Measurements from ENCODE around the gene AKAP5. TPM values are rescaled to one million over a fixed set of nuclear protein-coding genes. Genes with fewer than 3 reads are reported as not detected.

Gene AKAP5
- total and polyA plus RNA-seq, 4 donors, result 0.15 to 1.8 (median 1.2) TPM

DNA sequence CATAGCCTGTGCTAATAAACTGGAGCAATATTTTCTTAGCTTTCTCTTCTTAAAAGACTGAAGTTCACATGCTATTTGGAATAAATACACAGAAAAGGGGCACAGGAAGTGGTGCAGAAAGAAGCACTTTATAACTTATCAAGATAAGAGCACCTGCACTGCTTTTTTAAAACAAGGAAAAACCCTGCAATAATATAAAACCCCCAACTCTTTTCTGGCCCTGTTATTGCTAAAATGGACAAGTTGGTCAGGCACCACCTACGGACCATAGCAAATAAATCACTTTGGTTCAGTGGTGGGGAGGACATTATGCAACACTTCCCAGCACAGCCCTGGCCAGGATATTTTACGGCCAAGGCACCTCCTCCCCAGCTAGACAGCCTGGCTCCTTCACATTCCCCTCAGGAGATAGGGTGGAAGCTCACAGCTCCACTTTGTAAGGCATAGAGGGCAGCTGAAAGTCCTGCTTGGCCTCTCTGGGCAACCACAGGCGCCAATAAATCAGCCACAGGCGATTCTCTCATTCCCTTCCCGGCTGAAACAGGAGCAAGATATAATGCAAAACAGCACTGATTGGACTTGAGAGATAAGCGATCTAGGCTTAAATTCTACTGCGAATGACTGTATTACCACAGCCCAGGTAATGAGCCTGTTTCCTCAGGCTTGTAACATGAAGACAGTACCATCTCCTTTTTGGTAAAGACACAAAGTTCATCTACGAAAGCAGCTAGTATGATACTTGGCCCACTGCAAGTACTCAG is 36.3 kb downstream of the AKAP5 start:
- Histone ChIP-seq H3K36me3 (ENCODE audit: control insufficient read depth in 4 of 4, insufficient read depth in 4 of 4, low read length in 4 of 4) (peaks cover 0 to 1% (median 0%) of the 10 kb centered on the region in 4 donors), H3K4me3 (no peak overlapping the region), H3K9me3 (ENCODE audit: control insufficient read depth in 4 of 4, insufficient read depth in 3 of 4, low read length in 3 of 4) (no peaks in the 10 kb centered on the region), H3K27ac (ENCODE audit: low read depth in 1 of 2, low read length in 1 of 2) (peak overlapping the region; percentile 88 to 99), H3K27me3 (ENCODE audit: control insufficient read depth in 3 of 3, insufficient read depth in 3 of 3, low read length in 2 of 3) (no peaks in the 10 kb centered on the region), H3K9ac (ENCODE audit: insufficient read depth in 1 of 2, low read length in 2 of 2) (no peak overlapping the region), H3K4me1 (ENCODE audit: control insufficient read depth in 5 of 5, insufficient read depth in 5 of 5, low read length in 5 of 5) (peaks cover 7 to 29% (median 15%) of the 10 kb centered on the region in 5 donors)
- 38 to 41% methylated on average over 8 of the region's 8 CpGs for WGBS, 2 donors
- TF ChIP-seq, protein P1, sequence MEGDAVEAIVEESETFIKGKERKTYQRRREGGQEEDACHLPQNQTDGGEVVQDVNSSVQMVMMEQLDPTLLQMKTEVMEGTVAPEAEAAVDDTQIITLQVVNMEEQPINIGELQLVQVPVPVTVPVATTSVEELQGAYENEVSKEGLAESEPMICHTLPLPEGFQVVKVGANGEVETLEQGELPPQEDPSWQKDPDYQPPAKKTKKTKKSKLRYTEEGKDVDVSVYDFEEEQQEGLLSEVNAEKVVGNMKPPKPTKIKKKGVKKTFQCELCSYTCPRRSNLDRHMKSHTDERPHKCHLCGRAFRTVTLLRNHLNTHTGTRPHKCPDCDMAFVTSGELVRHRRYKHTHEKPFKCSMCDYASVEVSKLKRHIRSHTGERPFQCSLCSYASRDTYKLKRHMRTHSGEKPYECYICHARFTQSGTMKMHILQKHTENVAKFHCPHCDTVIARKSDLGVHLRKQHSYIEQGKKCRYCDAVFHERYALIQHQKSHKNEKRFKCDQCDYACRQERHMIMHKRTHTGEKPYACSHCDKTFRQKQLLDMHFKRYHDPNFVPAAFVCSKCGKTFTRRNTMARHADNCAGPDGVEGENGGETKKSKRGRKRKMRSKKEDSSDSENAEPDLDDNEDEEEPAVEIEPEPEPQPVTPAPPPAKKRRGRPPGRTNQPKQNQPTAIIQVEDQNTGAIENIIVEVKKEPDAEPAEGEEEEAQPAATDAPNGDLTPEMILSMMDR (IDR thresholded peaks at IDR 0.05; ENCODE audit: control extremely low read depth, extremely low read depth), result no peak
- DNase-seq, result peak in 1 of 3 donors; percentile 30
- no peak for ATAC-seq (ENCODE audit: insufficient read depth, low FRiP score)

DNA sequence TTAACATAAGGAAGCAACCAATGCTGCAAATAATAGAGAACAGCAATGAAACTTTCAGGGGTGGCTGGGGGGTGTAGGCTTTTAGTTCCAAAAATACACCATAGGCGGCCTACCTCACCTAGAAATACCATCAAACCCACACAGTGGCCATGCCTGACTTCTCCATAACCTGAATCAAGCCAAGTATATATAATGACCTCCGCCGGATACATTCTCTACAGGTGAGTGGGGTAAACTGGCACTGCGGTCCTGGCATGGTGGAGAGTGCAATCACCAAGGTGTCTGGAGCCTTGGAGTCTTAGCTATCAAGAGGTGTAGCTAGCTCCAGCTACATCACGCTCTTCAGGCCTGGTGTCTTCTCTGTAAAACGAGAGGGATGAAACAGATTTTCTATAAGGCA is 37.2 kb downstream of the AKAP5 start:
- Histone ChIP-seq H3K4me3 (peak overlapping the region; percentile 62), H3K36me3 (ENCODE audit: control insufficient read depth in 4 of 4, insufficient read depth in 4 of 4, low read length in 4 of 4) (peaks cover 0 to 1% (median 0%) of the 10 kb centered on the region in 4 donors), H3K27me3 (ENCODE audit: control insufficient read depth in 3 of 3, insufficient read depth in 3 of 3, low read length in 2 of 3) (no peaks in the 10 kb centered on the region), H3K27ac (ENCODE audit: low read depth in 1 of 2, low read length in 1 of 2) (peak overlapping the region; percentile 99 to 100), H3K9me3 (ENCODE audit: control insufficient read depth in 4 of 4, insufficient read depth in 3 of 4, low read length in 3 of 4) (no peaks in the 10 kb centered on the region), H3K9ac (ENCODE audit: insufficient read depth in 1 of 2, low read length in 2 of 2) (peak overlapping the region; percentile 79 to 92), H3K4me1 (ENCODE audit: control insufficient read depth in 5 of 5, insufficient read depth in 5 of 5, low read length in 5 of 5) (peaks cover 7 to 38% (median 20%) of the 10 kb centered on the region in 5 donors)
- 45 to 61% methylated on average over 6 of the region's 6 CpGs for WGBS, 2 donors
- ATAC-seq (ENCODE audit: insufficient read depth, low FRiP score) (no peak), DNase-seq (no peak)
- TF ChIP-seq, protein P1 (IDR thresholded peaks at IDR 0.05; ENCODE audit: control extremely low read depth, extremely low read depth), result no peak

DNA sequence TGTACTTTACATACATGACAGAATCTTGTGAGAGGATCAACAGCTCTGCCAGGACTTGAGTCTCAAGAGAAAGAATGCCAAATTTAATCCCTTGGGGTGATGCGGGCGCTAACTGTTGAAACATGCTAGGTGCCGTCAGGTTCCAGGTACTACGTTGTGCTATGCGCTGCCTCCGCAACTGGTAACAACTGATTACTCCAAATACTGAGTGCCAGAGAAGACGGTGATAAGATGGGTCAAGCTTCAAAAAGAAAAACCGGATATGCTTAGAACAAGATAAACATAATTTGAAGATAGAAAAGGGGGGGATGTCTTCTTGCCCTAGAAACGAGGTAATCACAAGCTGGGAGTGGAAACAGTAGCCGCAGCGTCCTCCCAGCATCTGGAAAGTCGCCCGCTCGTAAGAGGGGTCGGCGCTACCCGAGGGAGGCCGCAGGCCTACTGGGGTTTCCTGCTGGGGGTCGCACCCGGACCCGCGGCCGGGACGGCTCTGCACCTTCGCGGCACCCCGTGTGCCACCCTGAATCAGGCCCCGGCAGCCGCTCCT is 37.7 kb downstream of the AKAP5 start:
- H3K4me1 ChIP-seq (ENCODE audit: control insufficient read depth in 5 of 5, insufficient read depth in 5 of 5, low read length in 5 of 5), result peaks cover 7 to 43% (median 24%) of the 10 kb centered on the region in 5 donors

More for the DNA sequence above, 37.7 kb downstream of the AKAP5 start:
- peak overlapping the region; percentile 79 to 92 for H3K9ac ChIP-seq (ENCODE audit: insufficient read depth in 1 of 2, low read length in 2 of 2)
- TF ChIP-seq, protein P1 (IDR thresholded peaks at IDR 0.05; ENCODE audit: control extremely low read depth, extremely low read depth), result no peak
- no peaks in the 10 kb centered on the region for H3K9me3 ChIP-seq (ENCODE audit: control insufficient read depth in 4 of 4, insufficient read depth in 3 of 4, low read length in 3 of 4)
- WGBS, 2 donors, result 0 to 1% methylated on average over 29 of the region's 29 CpGs
- H3K4me3 ChIP-seq, result peak overlapping the region; percentile 62
- H3K27me3 ChIP-seq (ENCODE audit: control insufficient read depth in 3 of 3, insufficient read depth in 3 of 3, low read length in 2 of 3), result no peaks in the 10 kb centered on the region
- peak overlapping the region; percentile 99 to 100 for H3K27ac ChIP-seq (ENCODE audit: low read depth in 1 of 2, low read length in 1 of 2)
- DNase-seq, result peak in 2 of 3 donors; percentile 64 to 71
- peaks cover 0 to 4% (median under 1%) of the 10 kb centered on the region in 4 donors for H3K36me3 ChIP-seq (ENCODE audit: control insufficient read depth in 4 of 4, insufficient read depth in 4 of 4, low read length in 4 of 4)
- peak; percentile 0 for ATAC-seq (ENCODE audit: insufficient read depth, low FRiP score)
